Measurements from ENCODE around the gene SCYGR5.
"Not testable (repeated sequence)": the region's sequence is repeated elsewhere in the genome, so short reads cannot be mapped to it uniquely, and the experiment has no call there.

Gene SCYGR5

GRCh38 chr2:227671170-227671905 lies 4.7 kb downstream of the SCYGR5 start:
- DNase-seq: no peak

GRCh38 chr2:227673620-227674019 lies 7.0 kb downstream of the SCYGR5 start:
- not testable (repeated sequence) for DNase-seq

GRCh38 chr2:227674485-227674884 lies 7.9 kb downstream of the SCYGR5 start:
- no peak for DNase-seq

- DNase-seq: no peak
Measured at GRCh38 chr2:227677928-227678327, 11.3 kb downstream of the SCYGR5 start.

GRCh38 chr2:227684258-227684657 lies 17.7 kb downstream of the SCYGR5 start:
- DNase-seq: no peak

GRCh38 chr2:227687189-227687588 lies 20.6 kb downstream of the SCYGR5 start:
- no peak for DNase-seq

GRCh38 chr2:227696990-227697679 lies 30.5 kb downstream of the SCYGR5 start:
- no peak for DNase-seq

GRCh38 chr2:227701556-227701955 lies 35.0 kb downstream of the SCYGR5 start:
- no peak for DNase-seq

- DNase-seq: no peak
Measured at GRCh38 chr2:227703280-227703732, 36.7 kb downstream of the SCYGR5 start.

- DNase-seq: no peak
Measured at GRCh38 chr2:227703961-227704360, 37.4 kb downstream of the SCYGR5 start.

GRCh38 chr2:227706859-227707258 lies 40.3 kb downstream of the SCYGR5 start:
- DNase-seq: no peak

- no peak for DNase-seq
Measured at GRCh38 chr2:227707390-227707789, 40.8 kb downstream of the SCYGR5 start.

- DNase-seq: no peak
Measured at GRCh38 chr2:227710986-227711385, 44.4 kb downstream of the SCYGR5 start.

- DNase-seq: no peak
Measured at GRCh38 chr2:227713291-227713690, 46.7 kb downstream of the SCYGR5 start.

- no peak for DNase-seq
Measured at GRCh38 chr2:227716501-227716900, 49.9 kb downstream of the SCYGR5 start.
